GM12878 (cell line): ENCODE data around the gene NDUFAB1. TPM values are rescaled to one million over a fixed set of nuclear protein-coding genes. Genes with fewer than 3 reads are reported as not detected.
A peak's percentile ranks its signal among the peaks of the same experiment; 100 is the strongest.

Source experiments
- ATF7 ChIP-seq: fragments of 450-650 bp; IDR thresholded peaks from 2 replicates; pipeline ENCODE4 v1.6.1; 2016; ENCODE audit warnings: low read depth, mild to moderate bottlenecking
- BHLHE40 ChIP-seq, 2 experiments: fragments of 450-650 bp in 1 of 2; IDR thresholded peaks; 2 replicates each; pipeline ENCODE4 v1.6.1; 2011 to 2017; ENCODE audit warnings: low read depth in 2 of 2, borderline replicate concordance in 1 of 2, improper control_type of control experiment in 1 of 2, low read length in 1 of 2, mild to moderate bottlenecking in 1 of 2
- HCFC1 ChIP-seq: fragments of 150-350 bp; IDR thresholded peaks from 2 replicates; pipeline ENCODE4 v1.6.1; 2014; ENCODE audit warnings: low read length
- JUNB ChIP-seq: IDR thresholded peaks from 2 replicates; pipeline ENCODE4 v1.6.1; 2016; ENCODE audit warnings: antibody characterized with exemption, mild to moderate bottlenecking
- NR2C1 ChIP-seq: fragments of 450-650 bp; IDR thresholded peaks from 2 replicates; pipeline ENCODE4 v1.6.1; 2017; ENCODE audit warnings: antibody characterized with exemption, mild to moderate bottlenecking, moderate library complexity
- REST ChIP-seq: IDR thresholded peaks from 2 replicates; pipeline ENCODE4 v1.6.1; 2012; ENCODE audit warnings: mild to moderate bottlenecking, low read depth, low read length
- SRF ChIP-seq, 2 experiments: IDR thresholded peaks; 2 replicates each; pipeline ENCODE4 v1.6.1; 2011; ENCODE audit warnings: low read depth in 2 of 2, low read length in 2 of 2, mild to moderate bottlenecking in 1 of 2, moderate library complexity in 1 of 2
- STAT3 ChIP-seq: IDR thresholded peaks from 2 replicates; pipeline ENCODE4 v1.6.1; 2011; ENCODE audit warnings: low read depth, low read length, improper control_type of control experiment
- TARDBP ChIP-seq: IDR thresholded peaks from 2 replicates; pipeline ENCODE4 v1.6.1; 2016; ENCODE audit warnings: borderline replicate concordance
- USF2 ChIP-seq: IDR thresholded peaks from 2 replicates; pipeline ENCODE4 v1.6.1; 2011; ENCODE audit warnings: low read depth, low read length, improper control_type of control experiment, borderline replicate concordance
- YY1 ChIP-seq: IDR thresholded peaks from 2 replicates; pipeline ENCODE4 v1.6.1; 2011; ENCODE audit warnings: low read depth, mild to moderate bottlenecking, low read length
- ZNF384 ChIP-seq: IDR thresholded peaks from 2 replicates; pipeline ENCODE4 v1.6.1; 2012; ENCODE audit warnings: low read depth, mild to moderate bottlenecking, low read length, improper control_type of control experiment, borderline replicate concordance
- polyA plus RNA-seq, 11 experiments: library from polyadenylated mRNA; depleted of rRNA in 4 of 11; unstranded in 6 of 11; stranded (reverse) in 5 of 11; fragments of >200 nt; fragmentation: Nextera tagmentation in 4 of 11; fragmentation: Illumina TruSeq in 1 of 11; extraction: Ambion mirVana in 4 of 11; extraction: Trizol in 1 of 11; gene quantifications; 1 replicate in 1 of 11; 2 replicates in 10 of 11; pipeline versions ENCODE4 v1.2.1 to v1.2.3, GENCODE V29; 2011 to 2016; ENCODE audit warnings: inconsistent platforms in 2 of 11, missing spikeins in 2 of 11, low read depth in 1 of 11
- total RNA-seq, 4 experiments: library from RNA; depleted of rRNA in 3 of 4; stranded (reverse); fragments of >200 nt in 3 of 4; fragmentation: Illumina TruSeq in 1 of 4; extraction: Trizol in 1 of 4; gene quantifications; 2 replicates each; pipeline versions ENCODE4 v1.2.1 to v1.2.3, GENCODE V29; 2013 to 2021

Gene NDUFAB1
- total and polyA plus RNA-seq, 10 of the 15 experiments (the other 5 are each of a cell fraction or from before 2014, with no cell fraction given): 79.9 to 584 (median 231) TPM

DNA sequence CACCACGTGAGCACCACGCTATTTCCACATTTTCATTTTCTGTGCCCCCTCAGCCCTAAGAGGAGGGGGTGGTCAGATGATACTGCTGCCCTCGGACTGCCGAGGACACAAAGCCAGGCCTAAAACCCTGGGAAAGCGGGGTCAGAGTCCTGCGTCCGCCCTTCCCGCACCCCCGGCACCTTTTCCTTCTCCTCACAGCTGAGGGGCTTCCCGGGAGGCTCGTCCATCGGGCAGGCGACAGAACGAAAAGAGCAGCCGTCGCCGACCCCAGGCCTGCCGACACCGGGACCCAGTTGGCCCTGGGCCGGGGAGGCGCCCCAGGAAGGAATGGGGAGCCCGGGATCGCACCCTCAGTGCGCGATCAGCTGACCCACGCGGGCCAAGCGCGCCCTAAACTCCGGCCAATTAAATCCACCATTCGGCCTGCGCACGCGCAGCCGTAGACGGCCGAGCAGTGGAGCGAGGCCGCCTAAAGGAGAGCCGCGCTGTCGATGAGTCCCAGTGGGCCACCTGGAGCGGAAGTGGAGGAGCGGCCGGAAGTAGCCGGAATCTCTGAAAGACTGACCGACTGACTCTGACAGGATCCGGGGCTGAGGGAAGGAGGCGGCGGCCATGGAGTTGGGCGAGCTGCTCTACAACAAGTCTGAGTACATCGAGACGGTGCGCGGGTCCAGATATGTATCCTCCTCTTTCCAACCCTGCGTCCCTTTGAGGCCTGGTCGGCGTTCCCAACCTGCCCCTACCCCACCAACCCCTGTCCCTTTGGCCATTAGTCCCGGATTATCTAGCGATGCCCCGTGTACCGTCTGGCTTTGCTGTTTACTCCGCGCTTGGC is 45.0 kb upstream of the NDUFAB1 start, which contains the start of the genes DCTN5 and PALB2 (continued):
- peak; percentile 89 to 92 for TF ChIP-seq BHLHE40 (IDR thresholded peaks at IDR 0.05; ENCODE audit: borderline replicate concordance in 1 of 2, low read depth in 2 of 2, low read length in 1 of 2)
- no peak for TF ChIP-seq ZNF384
- TF ChIP-seq YY1: peak; percentile 93
- peak; percentile 29; the same call in 1 of the 2 replicates for TF ChIP-seq STAT3
- peak; percentile 73 for TF ChIP-seq NR2C1
- no peak for TF ChIP-seq REST
- peak; percentile 67 for TF ChIP-seq USF2
- TF ChIP-seq HCFC1: peak; percentile 89
- TF ChIP-seq JUNB: no peak
- TF ChIP-seq SRF (IDR thresholded peaks at IDR 0.05; ENCODE audit: low read depth in 2 of 2, low read length in 2 of 2): peak; percentile 98 to 100
- 0 out of 2 replicates have a peak, but pooled peaks have one; percentile 15 for TF ChIP-seq ATF7
- peak; percentile 91 for TF ChIP-seq TARDBP
